K562 (cell line): ENCODE measurements around the gene RBM20. TPM values are rescaled to one million over a fixed set of nuclear protein-coding genes. Genes with fewer than 3 reads are reported as not detected.

Experiments
- ATAC-seq: fragments of 200-7000 bp; cut with Tn5 transposase; 3 replicates; pipeline ENCODE4 v1.9.1; 2020; ENCODE audit warnings: moderate library complexity
- BruUV-seq: library from RNA; stranded (reverse); fragments of 400-500 nt; replicated peaks from 2 replicates; lab custom pipeline; 2021; lab: Mats Ljungman, UMichigan
- CTCF ChIA-PET: fragments of 300-600 bp; formaldehyde crosslinking; extraction: SDS; loops from one replicate; lab custom pipeline; 2021; ENCODE audit warnings: low intra/inter-chr PET ratio; lab: Yijun Ruan, JAX
- POLR2A ChIA-PET: fragments of 300-600, 350-650 bp; sonication (Branson Sonifier 250); formaldehyde crosslinking; extraction: SDS; loops from one replicate; lab custom pipeline; 2021; ENCODE audit warnings: antibody characterized with exemption, inconsistent platforms; lab: Yijun Ruan, JAX
- DNase-seq, 4 experiments: peaks; one replicate each; pipeline versions ENCODE4 v3.0.0 to v3.0.0-alpha.2; 2011 to 2018; ENCODE audit warnings: low spot score in 3 of 4, mixed read lengths in 3 of 4; ENCODE audit errors: extremely low read depth in 1 of 4
- FAIRE-seq: peaks from 2 replicates; lab custom pipeline; 2011; peaks lifted over from hg19 to GRCh38; lab: Jason Lieb, UNC
- H2AFZ ChIP-seq: 2 replicates; pipeline ENCODE4 v1.6.0; 2011; ENCODE audit warnings: low read depth, low read length, control low read depth, inconsistent platforms
- H3K27ac ChIP-seq: fragments of 200-600 bp; 3 replicates; pipeline ENCODE4 v1.8.0; 2011; ENCODE audit warnings: low read depth, mild to moderate bottlenecking, control low read depth, inconsistent platforms, low read length, moderate library complexity, mixed read lengths; ENCODE audit errors: extremely low read depth
- H3K27me3 ChIP-seq, 2 experiments: fragments of 300-600 bp in 1 of 2; 2 replicates in 1 of 2; 3 replicates in 1 of 2; pipeline versions ENCODE4 v1.6.0 to v1.8.0; 2011; ENCODE audit warnings: inconsistent platforms in 2 of 2, low read length in 2 of 2, mild to moderate bottlenecking in 1 of 2, mixed read lengths in 1 of 2, moderate library complexity in 1 of 2; ENCODE audit not compliant: control insufficient read depth in 2 of 2, insufficient read depth in 2 of 2
- H3K36me3 ChIP-seq: fragments of 300-600 bp; 3 replicates; pipeline ENCODE4 v1.8.0; 2011; ENCODE audit warnings: mild to moderate bottlenecking, low read length, inconsistent platforms; ENCODE audit not compliant: control insufficient read depth, insufficient read depth
- H3K4me1 ChIP-seq, 2 experiments: fragments of 200-600 bp in 1 of 2; replicated peaks in 1 of 2; 2 replicates in 1 of 2; 3 replicates in 1 of 2; pipeline versions ENCODE4 v1.5.1 to v1.8.0; 2011; ENCODE audit warnings: inconsistent platforms in 2 of 2, low read length in 2 of 2, mild to moderate bottlenecking in 1 of 2, mixed read lengths in 1 of 2, moderate library complexity in 1 of 2; ENCODE audit not compliant: control insufficient read depth in 2 of 2, insufficient read depth in 2 of 2
- H3K4me2 ChIP-seq: 2 replicates; pipeline ENCODE4 v1.6.1; 2011; ENCODE audit warnings: low read length, control low read depth, inconsistent platforms, mixed read lengths; ENCODE audit not compliant: insufficient read depth
- H3K4me3 ChIP-seq: fragments of 200-600 bp; sonication (generic), shearing (Covaris generic); 2 replicates; pipeline ENCODE4 v1.5.1; 2016; ENCODE audit warnings: control low read depth, inconsistent platforms
- H3K79me2 ChIP-seq: fragments of 200-600 bp; 3 replicates; pipeline ENCODE4 v1.8.0; 2011; ENCODE audit warnings: low read length, inconsistent platforms; ENCODE audit not compliant: control insufficient read depth, insufficient read depth
- H3K9ac ChIP-seq, 2 experiments: 2 replicates each; pipeline versions ENCODE4 v1.6.0 to v1.6.1; 2011; ENCODE audit warnings: low read depth in 2 of 2, low read length in 2 of 2, control low read depth in 1 of 2, inconsistent platforms in 1 of 2, mild to moderate bottlenecking in 1 of 2, mixed read lengths in 1 of 2; ENCODE audit not compliant: insufficient read depth in 1 of 2
- H3K9me1 ChIP-seq: one replicate; pipeline ENCODE4 v1.6.0; 2011; ENCODE audit warnings: inconsistent platforms, mild to moderate bottlenecking, low read length, moderate library complexity; ENCODE audit not compliant: control insufficient read depth, insufficient read depth
- H3K9me3 ChIP-seq: replicated peaks from 2 replicates; pipeline ENCODE4 v1.5.1; 2011; ENCODE audit warnings: low read depth, low read length, inconsistent platforms; ENCODE audit not compliant: control insufficient read depth, insufficient read depth
- H4K20me1 ChIP-seq: replicated peaks from 2 replicates; pipeline ENCODE4 v1.6.1; 2011; ENCODE audit warnings: low read length, inconsistent platforms, mixed read lengths; ENCODE audit not compliant: control insufficient read depth, insufficient read depth
- ATF4 ChIP-seq: fragments of 450-650 bp; formaldehyde crosslinking; IDR thresholded peaks from 2 replicates; pipeline ENCODE4 v1.4.0; 2022; ENCODE audit warnings: mild to moderate bottlenecking, moderate library complexity
- CCAR2 ChIP-seq: fragments of 200-400 bp; formaldehyde crosslinking; IDR thresholded peaks from 2 replicates; pipeline ENCODE4 v1.6.1; 2017; ENCODE audit warnings: mild to moderate bottlenecking, low read depth, low read length
- LCOR ChIP-seq: sonication (generic); formaldehyde crosslinking; IDR thresholded peaks from 2 replicates; pipeline ENCODE4 v1.8.0; 2022; ENCODE audit warnings: mild to moderate bottlenecking, missing genetic modification reagents
- NFIX ChIP-seq: fragments of 250-450 bp; sonication (Bioruptor Pico); IDR thresholded peaks from 2 replicates; pipeline ENCODE4 v1.4.0; 2020; ENCODE audit warnings: low read depth, mild to moderate bottlenecking, moderate library complexity
- RB1 ChIP-seq: fragments of 450-650 bp; IDR thresholded peaks from 2 replicates; pipeline ENCODE4 v1.6.1; 2017; ENCODE audit warnings: low read depth, mild to moderate bottlenecking
- SAFB2 ChIP-seq: fragments of 200-400 bp; formaldehyde crosslinking; IDR thresholded peaks from 2 replicates; pipeline ENCODE4 v1.6.1; 2018; ENCODE audit warnings: borderline replicate concordance, low read length, low read depth, moderate library complexity; ENCODE audit not compliant: severe bottlenecking
- WGBS: fragments of 100-300 bp; shearing (Covaris generic); methylation state at CpG from one replicate; pipeline ENCODE4 v1.1.6; 2016; ENCODE audit warnings: low coverage, mixed read lengths; ENCODE audit not compliant: insufficient coverage; ENCODE audit errors: missing lambda C conversion rate; 5-methylcytosine and 5-hydroxymethylcytosine counted together
- in situ Hi-C: fragments of 300-500 bp; cut with MboI; formaldehyde crosslinking; loops from 4 replicates; pipeline ENCODE4 v1.15.0; 2018; ENCODE audit warnings: inconsistent platforms, mixed read lengths
- intact Hi-C: fragments of 100-400 bp; cut with micrococcal nuclease; formaldehyde crosslinking; loops from 2 replicates; pipeline ENCODE4 v1.14.2; 2022
- polyA plus RNA-seq, 8 experiments: library from polyadenylated mRNA; depleted of rRNA in 4 of 8; stranded (reverse) in 5 of 8; unstranded in 3 of 8; fragments of >200 nt; fragmentation: Nextera tagmentation in 2 of 8; fragmentation: Illumina TruSeq in 1 of 8; extraction: Ambion mirVana in 2 of 8; extraction: Trizol in 1 of 8; gene quantifications; 2 replicates each; pipeline versions ENCODE4 v1.2.1 to v1.2.3, GENCODE V29; 2011 to 2014; ENCODE audit warnings: inconsistent platforms in 1 of 8, missing spikeins in 1 of 8
- total RNA-seq, 7 experiments: library from RNA; depleted of rRNA in 6 of 7; stranded (reverse); fragments of >200 nt in 6 of 7; fragmentation: Illumina TruSeq in 2 of 7; extraction: Trizol in 2 of 7; gene quantifications; 2 replicates each; pipeline versions ENCODE4 v1.2.1 to v1.2.3, GENCODE V29; 2011 to 2021; ENCODE audit warnings: low replicate concordance in 1 of 7
- TF ChIP-seq, protein P1 (sequence below): sonication (generic); formaldehyde crosslinking; IDR thresholded peaks from 2 replicates; pipeline ENCODE4 v1.8.1; 2022; ENCODE audit warnings: missing genetic modification reagents

Gene RBM20
- total and polyA plus RNA-seq, 9 of the 15 experiments (the other 6 are each of a cell fraction or from before 2014, with no cell fraction given) = 0.63 to 5.7 (median 3.2) TPM

DNA sequence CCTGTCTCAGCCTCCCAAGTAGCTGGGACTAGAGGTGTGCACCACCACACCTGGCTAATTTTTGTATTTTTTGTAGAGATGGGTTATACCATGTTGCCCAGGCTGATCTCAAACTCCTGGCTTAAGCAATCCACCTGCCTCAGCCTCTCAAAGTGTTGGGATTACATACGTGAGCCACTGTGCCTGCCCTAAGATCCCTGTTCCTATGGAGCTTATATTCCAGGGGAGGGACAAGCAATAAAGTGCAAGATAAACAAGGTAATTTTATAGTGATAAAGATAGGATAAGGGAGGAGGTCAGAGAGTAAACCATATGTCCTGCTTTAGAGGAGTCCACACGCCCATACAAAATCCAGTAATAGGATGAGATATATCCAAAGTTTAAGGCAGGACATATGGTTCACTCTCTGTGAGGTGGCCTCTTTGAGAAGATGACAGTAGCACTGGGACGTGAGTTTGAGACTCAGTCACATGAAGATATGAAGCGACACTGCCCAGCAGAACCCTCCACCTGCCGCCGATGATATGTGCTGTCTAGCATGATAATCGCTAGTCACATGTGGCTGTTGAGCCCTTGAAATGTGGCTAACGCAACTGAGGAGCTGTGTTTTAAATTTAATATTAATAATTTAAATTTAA is 114.1 kb downstream of the RBM20 start:
- ATAC-seq = no peak
- TF ChIP-seq NFIX (CRISPR knock-in tag) (no peak), SAFB2 (no peak), CCAR2 (no peak), ATF4 (CRISPR knock-in tag) (no peak), LCOR (CRISPR knock-in tag) (no peak), RB1 (no peak)
- TF ChIP-seq, protein P1, sequence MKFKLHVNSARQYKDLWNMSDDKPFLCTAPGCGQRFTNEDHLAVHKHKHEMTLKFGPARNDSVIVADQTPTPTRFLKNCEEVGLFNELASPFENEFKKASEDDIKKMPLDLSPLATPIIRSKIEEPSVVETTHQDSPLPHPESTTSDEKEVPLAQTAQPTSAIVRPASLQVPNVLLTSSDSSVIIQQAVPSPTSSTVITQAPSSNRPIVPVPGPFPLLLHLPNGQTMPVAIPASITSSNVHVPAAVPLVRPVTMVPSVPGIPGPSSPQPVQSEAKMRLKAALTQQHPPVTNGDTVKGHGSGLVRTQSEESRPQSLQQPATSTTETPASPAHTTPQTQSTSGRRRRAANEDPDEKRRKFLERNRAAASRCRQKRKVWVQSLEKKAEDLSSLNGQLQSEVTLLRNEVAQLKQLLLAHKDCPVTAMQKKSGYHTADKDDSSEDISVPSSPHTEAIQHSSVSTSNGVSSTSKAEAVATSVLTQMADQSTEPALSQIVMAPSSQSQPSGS (CRISPR knock-in tag) = no peak
- TF ChIP-seq, all 486 proteins: peak for 0
- 61% methylated on average over 8 of the region's 8 CpGs for WGBS
- Histone ChIP-seq H3K9ac (no peak overlapping the region), H3K36me3 (no peaks in the 10 kb centered on the region), H3K27ac (no peak overlapping the region), H3K27me3 (no peaks in the 10 kb centered on the region), H3K9me1 (no peaks in the 10 kb centered on the region), H3K4me1 (no peaks in the 10 kb centered on the region), H2AFZ (no peak overlapping the region), H3K9me3 (no peaks in the 10 kb centered on the region), H3K4me3 (no peak overlapping the region), H3K79me2 (no peaks in the 10 kb centered on the region; the same call in 2 of the 3 replicates), H3K4me2 (no peak overlapping the region), H4K20me1 (no peaks in the 10 kb centered on the region)
- intact Hi-C loops (no loop called here), in situ Hi-C loops (no loop called here)
- no TSS peak for BruUV-seq
- ChIA-PET CTCF (no interaction called here), POLR2A (no interaction called here)
- FAIRE-seq (no peak), DNase-seq (no peak)
